Left renal pelvis (tissue), 4 donors: ENCODE results near the gene ABCA6. TPM values are rescaled to one million over a fixed set of nuclear protein-coding genes. Genes with fewer than 3 reads are reported as not detected.
"Not testable (repeated sequence)": the region's sequence is repeated elsewhere in the genome, so short reads cannot be mapped to it uniquely, and the experiment has no call there.

Source experiments
- DNase-seq, 4 donors: peaks; one replicate each; pipeline ENCODE4 v3.0.0-alpha.2; 2013; ENCODE audit warnings: low read depth in 4 of 4, low spot score in 3 of 4
- polyA plus RNA-seq, 4 donors: library from polyadenylated mRNA; unstranded; fragments of 120-200 nt; gene quantifications; one replicate each; pipeline ENCODE4 v1.2.1, GENCODE V29; 2013; ENCODE audit not compliant: insufficient read length in 4 of 4

ABCA6 gene
- polyA plus RNA-seq, 4 donors, result 2.7 to 4.9 (median 4.7) TPM

GRCh38 chr17:69073392-69073791, 68.3 kb downstream of the ABCA6 start:
- DNase-seq, result not testable (repeated sequence)

- not testable (repeated sequence) for DNase-seq
Measured at GRCh38 chr17:69072803-69073256, 68.9 kb downstream of the ABCA6 start.

GRCh38 chr17:69071233-69071586, 70.5 kb downstream of the ABCA6 start:
- DNase-seq, result not testable (repeated sequence)

GRCh38 chr17:69070378-69071232, 71.1 kb downstream of the ABCA6 start:
- DNase-seq, result not testable (repeated sequence)

- DNase-seq, result no peak
Measured at GRCh38 chr17:69069226-69069750, 72.4 kb downstream of the ABCA6 start.

GRCh38 chr17:69067274-69068047, 74.2 kb downstream of the ABCA6 start:
- no peak for DNase-seq

- DNase-seq, result no peak
Measured at GRCh38 chr17:69066482-69066881, 75.2 kb downstream of the ABCA6 start.

GRCh38 chr17:69065113-69065512, 76.6 kb downstream of the ABCA6 start:
- no peak for DNase-seq

GRCh38 chr17:69064476-69064875, 77.2 kb downstream of the ABCA6 start:
- DNase-seq, result no peak

- no peak for DNase-seq
Measured at GRCh38 chr17:69064001-69064400, 77.7 kb downstream of the ABCA6 start.

- DNase-seq, result no peak
Measured at GRCh38 chr17:69062860-69063581, 78.7 kb downstream of the ABCA6 start.

- no peak for DNase-seq
Measured at GRCh38 chr17:69061721-69062556, 79.8 kb downstream of the ABCA6 start.

GRCh38 chr17:69060822-69061221, 80.9 kb downstream of the ABCA6 start, which contains the start of gene ABCA9:
Gene ABCA9 (minus strand): TSS chr17:69060927. CDS start chr17:69051126, 9,801 bp downstream.
- DNase-seq, result no peak

GRCh38 chr17:69059458-69060175, 82.1 kb downstream of the ABCA6 start:
- no peak for DNase-seq

- no peak for DNase-seq
Measured at GRCh38 chr17:69058165-69058564, 83.5 kb downstream of the ABCA6 start.

GRCh38 chr17:69057280-69057679, 84.4 kb downstream of the ABCA6 start:
- DNase-seq, result no peak

GRCh38 chr17:69056179-69056823, 85.4 kb downstream of the ABCA6 start:
- DNase-seq, result no peak

- DNase-seq, result no peak
Measured at GRCh38 chr17:69055334-69055733, 86.4 kb downstream of the ABCA6 start.
